T-helper 2 cell treated with Interferon-gamma antibody and Interleukin-4, amounts not matched to agents 5 μg/mL and 100 μg/mL, for 36 hours (primary cell): ENCODE results near the gene SENP5.
A peak's percentile ranks its signal among the peaks of the same experiment; 100 is the strongest.
"Not testable (repeated sequence)": the region's sequence is repeated elsewhere in the genome, so short reads cannot be mapped to it uniquely, and the experiment has no call there.

ENCODE experiments used
- DNase-seq: peaks from one replicate; pipeline ENCODE4 v3.0.0; 2021; ENCODE audit warnings: low spot score
- H3K27ac Mint-ChIP-seq: one replicate; pipeline ENCODE4 v1.8.0; 2021; ENCODE audit warnings: mild to moderate bottlenecking, mixed read lengths
- H3K27me3 Mint-ChIP-seq: one replicate; pipeline ENCODE4 v1.8.0; 2021; ENCODE audit warnings: low read depth, mixed read lengths
- H3K36me3 Mint-ChIP-seq: one replicate; pipeline ENCODE4 v1.8.0; 2021; ENCODE audit warnings: low read depth, mixed read lengths
- H3K4me1 Mint-ChIP-seq: one replicate; pipeline ENCODE4 v1.8.0; 2021; ENCODE audit warnings: low read depth, mixed read lengths
- H3K4me3 Mint-ChIP-seq: one replicate; pipeline ENCODE4 v1.8.0; 2022; ENCODE audit warnings: mild to moderate bottlenecking, moderate library complexity, mixed read lengths
- H3K9me3 Mint-ChIP-seq: one replicate; pipeline ENCODE4 v1.8.0; 2021; ENCODE audit warnings: mixed read lengths

Gene SENP5

DNA sequence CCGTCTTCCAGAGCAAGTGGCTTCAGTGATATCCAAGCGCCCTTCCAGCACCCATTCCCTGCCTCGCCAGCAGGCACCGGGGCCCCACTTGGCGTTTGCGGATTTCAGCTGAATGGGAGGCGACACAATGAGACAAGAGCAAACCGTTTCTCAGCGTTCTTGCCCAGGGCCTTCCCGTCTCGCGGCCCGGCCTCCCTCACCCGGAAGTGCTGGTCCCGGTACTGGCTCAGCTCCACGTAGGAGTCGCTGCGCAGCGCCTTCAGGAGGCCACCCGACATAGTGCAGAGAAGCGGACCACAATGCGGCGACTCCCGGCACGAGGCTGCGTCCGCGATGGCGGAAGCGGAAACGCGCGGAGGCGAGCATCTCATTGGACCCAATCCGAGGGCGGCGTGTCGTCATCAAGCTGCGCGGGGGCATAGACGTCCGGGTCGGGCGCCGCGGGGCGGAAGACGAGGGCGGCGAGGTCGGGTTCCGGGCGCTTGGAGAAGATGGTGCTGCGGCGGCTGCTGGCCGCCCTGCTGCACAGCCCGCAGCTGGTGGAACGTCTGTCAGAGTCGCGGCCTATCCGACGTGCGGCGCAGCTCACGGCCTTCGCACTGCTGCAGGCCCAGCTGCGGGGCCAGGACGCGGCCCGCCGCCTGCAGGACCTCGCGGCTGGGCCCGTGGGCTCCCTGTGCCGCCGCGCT, 74.7 kb downstream of the SENP5 start, which contains the start of gene NCBP2:
Gene NCBP2, minus strand, starts transcription at position 303 of the 689 bp plus-strand sequence. Its CDS starts 25 bp downstream, at position 278.
- H3K27ac Mint-ChIP-seq: peak within 1 kb of the TSS; percentile 93
- H3K9me3 Mint-ChIP-seq: no peaks in the 10 kb centered on the region
- peaks cover 44% of the 10 kb centered on the region for H3K36me3 Mint-ChIP-seq
- H3K4me1 Mint-ChIP-seq: peaks cover 30% of the 10 kb centered on the region
- peak within 1 kb of the TSS; percentile 99 for H3K4me3 Mint-ChIP-seq
- peak; percentile 100 for DNase-seq
- peaks cover 4% of the 10 kb centered on the region for H3K27me3 Mint-ChIP-seq

GRCh38 chr3:196942915-196943277, 75.2 kb downstream of the SENP5 start:
- H3K27ac Mint-ChIP-seq: peak overlapping the region; percentile 78
- H3K9me3 Mint-ChIP-seq: no peaks in the 10 kb centered on the region
- H3K4me1 Mint-ChIP-seq: peaks cover 30% of the 10 kb centered on the region
- peaks cover 4% of the 10 kb centered on the region for H3K27me3 Mint-ChIP-seq
- H3K36me3 Mint-ChIP-seq: peaks cover 38% of the 10 kb centered on the region
- no peak for DNase-seq
- H3K4me3 Mint-ChIP-seq: peak overlapping the region; percentile 99

- H3K36me3 Mint-ChIP-seq: peaks cover 26% of the 10 kb centered on the region
- H3K27ac Mint-ChIP-seq: peak overlapping the region; percentile 73
- not testable (repeated sequence) for DNase-seq, H3K27me3 Mint-ChIP-seq, H3K9me3 Mint-ChIP-seq
- H3K4me1 Mint-ChIP-seq: peaks cover 30% of the 10 kb centered on the region
- H3K4me3 Mint-ChIP-seq: peak overlapping the region; percentile 99
Measured at GRCh38 chr3:196944037-196944790, 76.5 kb downstream of the SENP5 start.

DNA sequence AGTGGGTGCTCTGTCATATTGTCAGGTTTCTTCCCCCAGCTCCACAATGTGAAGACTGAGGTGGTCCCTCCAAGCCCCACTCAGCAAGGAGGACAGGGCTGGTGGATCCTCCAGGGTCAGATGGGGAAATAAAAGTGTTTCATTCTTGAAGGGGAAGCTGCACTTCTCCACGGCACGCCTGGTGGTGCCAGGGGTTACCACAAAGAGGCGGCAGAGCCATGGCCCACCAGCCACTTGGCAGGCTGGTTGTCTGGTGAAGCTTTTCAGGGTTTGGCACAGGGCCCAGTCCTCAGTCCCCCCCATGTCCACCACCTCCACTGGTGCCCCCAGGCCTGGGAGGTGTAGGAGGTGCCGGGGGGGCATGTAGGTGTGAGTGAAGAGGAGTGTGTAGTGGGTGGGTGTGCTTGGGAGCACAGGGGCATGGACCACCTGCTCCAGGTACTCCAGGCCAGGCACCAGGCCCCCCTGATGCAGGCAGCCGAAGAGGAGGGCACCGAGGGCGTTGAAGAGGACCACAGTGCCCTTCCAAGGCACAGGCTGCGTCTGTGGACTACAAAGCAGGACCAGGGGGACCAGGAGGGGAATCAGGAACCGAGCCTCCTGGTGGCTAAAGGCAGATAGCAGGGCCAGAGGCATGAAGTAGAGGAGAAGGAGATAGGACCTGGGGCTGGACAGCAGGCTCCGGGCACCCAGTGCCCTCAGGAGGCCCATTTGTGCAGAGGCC, 79.6 kb downstream of the SENP5 start:
- peaks cover 2% of the 10 kb centered on the region for H3K27me3 Mint-ChIP-seq
- peaks cover 12% of the 10 kb centered on the region for H3K36me3 Mint-ChIP-seq
- H3K4me1 Mint-ChIP-seq: peaks cover 13% of the 10 kb centered on the region
- no peak for DNase-seq
- no peaks in the 10 kb centered on the region for H3K9me3 Mint-ChIP-seq
- H3K4me3 Mint-ChIP-seq: no peak overlapping the region
- H3K27ac Mint-ChIP-seq: no peak overlapping the region

GRCh38 chr3:196947860-196948441, 80.2 kb downstream of the SENP5 start:
- Mint-ChIP-seq H3K36me3 (peaks cover 10% of the 10 kb centered on the region), H3K27ac (no peak overlapping the region), H3K4me1 (peaks cover 12% of the 10 kb centered on the region), H3K9me3 (no peaks in the 10 kb centered on the region), H3K4me3 (no peak overlapping the region), H3K27me3 (no peaks in the 10 kb centered on the region)
- no peak for DNase-seq

- DNase-seq: no peak
- Mint-ChIP-seq H3K27ac (no peak overlapping the region), H3K9me3 (no peaks in the 10 kb centered on the region), H3K36me3 (peaks cover 4% of the 10 kb centered on the region), H3K4me1 (peaks cover 5% of the 10 kb centered on the region), H3K27me3 (no peaks in the 10 kb centered on the region), H3K4me3 (no peak overlapping the region)
Measured at GRCh38 chr3:196948442-196949284, 80.9 kb downstream of the SENP5 start.

DNA sequence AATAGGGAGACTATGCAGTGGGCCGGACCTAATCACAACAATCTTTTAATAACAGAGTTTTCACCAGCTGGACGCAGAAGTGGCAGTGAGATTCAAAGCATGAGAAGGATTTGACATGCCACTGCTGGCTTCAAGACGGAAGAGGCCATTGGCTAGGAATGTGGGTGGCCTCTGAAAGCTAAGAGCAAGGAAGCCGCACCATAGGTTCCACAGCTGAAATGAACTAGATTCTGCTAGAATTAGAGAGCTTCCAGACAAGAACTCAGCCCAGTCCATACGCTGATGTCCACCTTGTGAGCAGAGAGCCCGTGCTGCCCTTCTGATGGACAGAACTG, 81.5 kb downstream of the SENP5 start:
- Mint-ChIP-seq H3K9me3 (no peaks in the 10 kb centered on the region), H3K4me3 (no peak overlapping the region), H3K27ac (no peak overlapping the region)

GRCh38 chr3:196949750-196950149, 82.0 kb downstream of the SENP5 start:
- no peak for DNase-seq
- no peaks in the 10 kb centered on the region for H3K4me1 Mint-ChIP-seq
- H3K36me3 Mint-ChIP-seq: peaks cover 2% of the 10 kb centered on the region
- H3K4me3 Mint-ChIP-seq: no peak overlapping the region
- H3K27me3 Mint-ChIP-seq: peaks cover 2% of the 10 kb centered on the region
- no peak overlapping the region for H3K27ac Mint-ChIP-seq
- no peaks in the 10 kb centered on the region for H3K9me3 Mint-ChIP-seq

More for the DNA sequence above, 81.5 kb downstream of the SENP5 start:
- Mint-ChIP-seq H3K36me3 (peaks cover 2% of the 10 kb centered on the region), H3K4me1 (no peaks in the 10 kb centered on the region), H3K27me3 (no peaks in the 10 kb centered on the region)
- DNase-seq: no peak

DNA sequence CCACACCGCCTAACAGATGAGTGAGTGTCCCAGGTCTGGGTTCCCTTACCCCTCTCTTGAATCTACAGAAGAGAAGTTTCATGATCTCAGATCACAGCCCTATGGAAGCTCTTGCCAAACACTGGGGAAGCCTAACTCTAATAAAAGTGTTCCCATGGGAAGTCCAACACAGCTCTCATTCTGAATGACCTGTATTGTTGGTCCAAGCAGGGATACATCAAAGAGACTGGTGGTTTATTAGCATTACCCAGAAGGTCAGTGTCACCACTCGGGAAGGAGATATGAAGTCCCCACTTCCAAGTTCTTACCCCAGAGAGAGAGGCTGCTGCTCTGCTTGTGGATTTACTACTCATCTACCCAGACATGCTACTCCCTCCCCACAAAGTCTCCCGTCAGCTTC, 83.7 kb downstream of the SENP5 start:
- Mint-ChIP-seq H3K27ac (no peak overlapping the region), H3K27me3 (peaks cover 2% of the 10 kb centered on the region), H3K4me3 (no peak overlapping the region), H3K4me1 (no peaks in the 10 kb centered on the region), H3K36me3 (no peaks in the 10 kb centered on the region), H3K9me3 (no peaks in the 10 kb centered on the region)
- DNase-seq: no peak

- H3K27ac Mint-ChIP-seq: no peak overlapping the region
Measured at GRCh38 chr3:196954832-196955231, 87.1 kb downstream of the SENP5 start.

GRCh38 chr3:196962108-196962929, 94.6 kb downstream of the SENP5 start:
- H3K27ac Mint-ChIP-seq: no peak overlapping the region
- no peaks in the 10 kb centered on the region for H3K27me3 Mint-ChIP-seq

More at GRCh38 chr3:196954832-196955231, 87.1 kb downstream of the SENP5 start:
- Mint-ChIP-seq H3K9me3 (no peaks in the 10 kb centered on the region), H3K4me3 (no peak overlapping the region), H3K4me1 (no peaks in the 10 kb centered on the region), H3K27me3 (peaks cover 4% of the 10 kb centered on the region), H3K36me3 (no peaks in the 10 kb centered on the region)
- DNase-seq: no peak

GRCh38 chr3:196962930-196963630, 95.4 kb downstream of the SENP5 start:
- Mint-ChIP-seq H3K27ac (no peak overlapping the region), H3K9me3 (no peaks in the 10 kb centered on the region), H3K4me1 (peaks cover 5% of the 10 kb centered on the region), H3K36me3 (peaks cover 16% of the 10 kb centered on the region), H3K4me3 (no peak overlapping the region), H3K27me3 (no peaks in the 10 kb centered on the region)
- no peak for DNase-seq

More at GRCh38 chr3:196962108-196962929, 94.6 kb downstream of the SENP5 start:
- Mint-ChIP-seq H3K4me3 (no peak overlapping the region), H3K4me1 (no peaks in the 10 kb centered on the region), H3K9me3 (no peaks in the 10 kb centered on the region), H3K36me3 (peaks cover 12% of the 10 kb centered on the region)
- DNase-seq: no peak
